Erythroblast (primary cell): ENCODE results near the gene CMTM7.
"Not testable (repeated sequence)": the region's sequence is repeated elsewhere in the genome, so short reads cannot be mapped to it uniquely, and the experiment has no call there.

Experiments
- GATA1 ChIP-seq: IDR thresholded peaks from 2 replicates; pipeline ENCODE4 v1.6.1; 2011; ENCODE audit warnings: low read depth, mild to moderate bottlenecking, control low read depth, low read length, moderate library complexity
- POLR2A ChIP-seq: IDR thresholded peaks from 2 replicates; pipeline ENCODE4 v1.6.1; 2011; ENCODE audit warnings: mild to moderate bottlenecking, low read length

DNA sequence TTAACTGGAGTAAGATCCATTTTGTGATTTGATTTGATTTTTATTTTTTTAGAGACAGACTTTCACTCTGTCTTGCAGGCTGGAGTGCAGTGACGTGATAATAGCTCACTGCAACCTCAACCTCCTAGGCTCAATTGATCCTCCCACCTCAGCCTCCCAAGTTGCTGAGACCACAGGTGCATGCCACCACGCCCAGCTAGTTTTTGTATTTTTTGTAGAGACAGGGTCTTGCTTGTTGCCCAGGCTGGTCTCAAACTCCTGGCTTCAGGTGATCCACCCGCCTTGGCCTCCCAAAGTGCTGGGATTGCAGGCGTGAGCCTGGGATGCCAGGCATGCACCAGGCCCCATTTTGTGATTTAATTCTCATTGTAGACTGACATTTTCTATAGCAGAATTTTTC lies 47.8 kb downstream of the CMTM7 start:
- not testable (repeated sequence) for TF ChIP-seq POLR2A, GATA1
